NCI-H1694 (cell line): ENCODE measurements around the gene CA11.
A peak's percentile ranks its signal among the peaks of the same experiment; 100 is the strongest.

ENCODE experiments used
- DNase-seq: peaks from one replicate; lab custom pipeline; 2025; lab: John Stamatoyannopoulos, UW

The CA11 gene

DNA sequence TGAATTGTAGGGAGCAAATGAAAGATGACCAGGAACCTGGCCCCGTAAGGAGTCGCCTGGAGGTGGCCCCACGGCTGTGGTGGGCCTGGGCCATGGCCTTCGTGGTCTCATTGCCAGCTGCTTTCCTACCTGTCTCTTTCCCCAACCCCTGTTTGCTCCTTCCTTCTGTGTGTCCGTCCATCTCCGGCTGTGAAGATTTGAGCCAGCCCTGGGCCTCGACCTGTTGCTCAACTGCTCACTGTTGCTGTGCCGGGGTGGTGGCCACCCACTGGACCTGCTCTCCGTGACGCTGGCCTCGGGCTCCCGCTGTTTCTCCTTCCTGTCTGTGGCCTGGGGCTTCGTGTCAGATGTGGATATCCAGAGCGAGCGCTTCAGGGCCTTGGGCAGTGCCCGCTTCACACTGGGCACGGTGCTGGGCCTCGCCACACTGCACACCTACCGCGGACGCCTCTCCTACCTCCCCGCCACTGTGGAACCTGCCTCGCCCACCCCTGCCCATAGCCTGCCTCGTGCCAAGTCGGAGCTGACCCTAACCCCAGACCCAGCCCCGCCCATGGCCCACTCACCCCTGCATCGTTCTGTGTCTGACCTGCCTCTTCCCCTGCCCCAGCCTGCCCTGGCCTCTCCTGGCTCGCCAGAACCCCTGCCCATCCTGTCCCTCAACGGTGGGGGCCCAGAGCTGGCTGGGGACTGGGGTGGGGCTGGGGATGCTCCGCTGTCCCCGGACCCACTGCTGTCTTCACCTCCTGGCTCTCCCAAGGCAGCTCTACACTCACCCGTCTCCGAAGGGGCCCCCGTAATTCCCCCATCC, 17.3 kb downstream of the CA11 start:
- DNase-seq, result no peak

DNA sequence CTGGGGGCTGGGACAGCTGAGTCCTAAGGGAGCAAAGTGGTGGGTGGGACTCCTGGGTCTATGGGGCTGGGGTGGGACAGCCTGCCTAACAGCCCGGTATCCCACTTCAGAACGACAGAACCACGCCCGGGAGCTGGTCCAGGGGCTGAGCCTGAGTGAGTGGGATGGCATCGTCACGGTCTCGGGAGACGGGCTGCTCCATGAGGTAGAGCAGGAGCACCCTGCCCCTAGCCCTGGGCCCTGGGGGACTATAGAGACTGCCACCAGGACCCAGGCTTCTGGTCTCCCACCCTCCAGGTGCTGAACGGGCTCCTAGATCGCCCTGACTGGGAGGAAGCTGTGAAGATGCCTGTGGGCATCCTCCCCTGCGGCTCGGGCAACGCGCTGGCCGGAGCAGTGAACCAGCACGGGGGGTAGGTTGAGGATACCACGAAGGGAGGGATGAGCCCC, 18.1 kb downstream of the CA11 start:
- DNase-seq, result no peak

DNA sequence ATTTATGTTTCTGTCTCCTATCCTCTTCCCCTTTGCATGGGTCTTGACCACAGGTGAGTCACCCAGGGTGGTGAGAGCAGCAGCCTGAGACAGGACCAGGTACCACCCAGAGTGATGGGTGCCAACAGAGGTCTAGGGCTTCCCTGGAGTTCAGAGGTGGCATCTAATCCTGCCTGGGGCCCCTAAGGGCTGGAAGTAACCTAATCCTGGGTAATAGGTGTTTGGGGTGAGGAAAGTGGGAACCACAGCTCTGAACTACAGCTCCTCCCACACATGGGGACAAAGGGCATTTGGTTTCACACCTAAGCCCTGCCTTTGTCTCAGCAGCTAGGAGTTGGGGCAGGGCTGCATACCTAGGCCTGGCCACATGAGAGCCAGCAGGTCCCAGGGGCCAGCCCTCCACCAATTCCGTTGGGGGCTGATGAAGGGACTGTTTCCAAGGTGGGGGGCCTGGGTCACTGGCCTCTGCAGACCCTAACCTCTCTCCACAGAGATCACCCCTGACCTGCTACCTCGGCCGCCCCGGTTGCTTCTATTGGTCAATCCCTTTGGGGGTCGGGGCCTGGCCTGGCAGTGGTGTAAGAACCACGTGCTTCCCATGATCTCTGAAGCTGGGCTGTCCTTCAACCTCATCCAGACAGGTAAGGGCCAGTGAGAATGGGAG, 18.7 kb downstream of the CA11 start:
- DNase-seq, result no peak

DNA sequence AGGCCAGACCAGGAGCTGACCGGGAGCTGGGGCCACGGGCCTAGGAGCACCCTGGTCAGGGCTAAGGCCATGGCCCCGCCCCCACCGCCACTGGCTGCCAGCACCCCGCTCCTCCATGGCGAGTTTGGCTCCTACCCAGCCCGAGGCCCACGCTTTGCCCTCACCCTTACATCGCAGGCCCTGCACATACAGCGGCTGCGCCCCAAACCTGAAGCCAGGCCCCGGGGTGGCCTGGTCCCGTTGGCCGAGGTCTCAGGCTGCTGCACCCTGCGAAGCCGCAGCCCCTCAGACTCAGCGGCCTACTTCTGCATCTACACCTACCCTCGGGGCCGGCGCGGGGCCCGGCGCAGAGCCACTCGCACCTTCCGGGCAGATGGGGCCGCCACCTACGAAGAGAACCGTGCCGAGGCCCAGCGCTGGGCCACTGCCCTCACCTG, 20.1 kb downstream of the CA11 start:
- no peak for DNase-seq

DNA sequence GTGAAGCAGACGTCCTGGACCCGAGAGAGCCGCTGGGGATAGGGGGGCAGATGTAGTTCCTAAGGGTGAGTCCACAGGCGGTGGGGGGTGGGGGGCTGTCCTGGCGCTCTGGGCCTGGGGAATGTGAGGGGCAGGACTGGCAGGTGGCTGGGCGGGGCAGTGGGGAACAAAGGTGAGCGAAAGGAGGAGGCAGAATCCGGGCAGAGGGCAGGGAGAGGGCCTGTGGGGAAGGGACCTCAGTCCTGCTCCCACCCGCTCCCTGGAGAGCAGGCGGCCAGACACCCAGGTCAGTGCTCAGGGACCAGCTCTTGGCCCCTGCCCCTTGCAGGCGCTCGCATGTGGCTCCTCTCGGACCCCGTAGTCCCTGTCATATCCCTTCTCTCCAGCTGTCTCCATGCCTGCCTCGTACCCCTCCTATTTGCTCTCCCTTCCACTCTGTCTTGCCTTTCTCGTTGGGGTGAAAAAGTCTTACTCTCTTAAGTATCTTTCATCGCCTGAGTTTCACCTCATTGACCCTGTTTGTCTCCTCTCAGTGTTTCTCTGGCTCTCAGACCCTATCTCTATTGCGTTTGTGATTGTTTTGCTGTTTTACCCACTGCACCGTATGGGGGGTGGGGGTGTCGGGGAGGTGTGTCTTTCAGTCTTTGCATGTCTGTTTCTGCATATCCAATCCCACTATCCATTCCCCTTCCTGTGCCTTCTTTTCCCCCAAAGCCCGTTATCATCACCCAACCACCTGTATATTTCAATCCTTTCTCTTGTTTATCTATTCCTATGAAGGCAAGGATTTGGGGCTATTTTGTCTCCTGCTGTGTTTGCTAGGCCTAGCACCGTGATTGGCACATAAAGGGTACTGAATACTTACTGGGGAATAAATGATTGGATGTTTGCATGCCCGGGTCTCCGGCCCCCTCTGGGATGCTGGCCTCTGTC, 20.9 kb downstream of the CA11 start:
- no peak for DNase-seq

DNA sequence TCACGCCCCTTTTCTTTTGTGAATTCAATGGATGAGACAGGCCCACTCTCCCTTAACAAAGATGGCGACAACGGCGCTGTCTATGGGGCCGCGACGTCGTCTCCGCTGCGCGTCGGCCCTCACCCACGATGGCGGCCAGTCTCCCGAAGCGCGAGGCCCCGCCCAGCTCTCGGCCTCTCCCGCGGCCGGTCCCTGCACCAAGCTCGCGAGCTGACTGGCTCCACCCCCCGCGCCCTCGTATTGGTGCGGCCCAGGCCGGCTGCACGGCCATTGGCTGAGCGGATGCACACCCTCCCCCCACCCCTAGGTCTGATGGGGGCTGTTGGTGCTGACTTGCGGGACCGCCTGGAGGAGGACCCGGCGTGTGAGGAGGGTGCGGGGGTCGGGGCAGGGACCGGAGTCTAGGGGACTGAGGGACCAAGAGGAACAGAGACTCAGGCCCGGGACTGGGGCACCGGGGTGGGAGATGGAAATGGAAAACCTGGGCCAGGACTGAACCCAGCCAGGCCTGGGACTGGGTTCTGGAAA, 21.9 kb downstream of the CA11 start:
- DNase-seq, result peak; percentile 98

DNA sequence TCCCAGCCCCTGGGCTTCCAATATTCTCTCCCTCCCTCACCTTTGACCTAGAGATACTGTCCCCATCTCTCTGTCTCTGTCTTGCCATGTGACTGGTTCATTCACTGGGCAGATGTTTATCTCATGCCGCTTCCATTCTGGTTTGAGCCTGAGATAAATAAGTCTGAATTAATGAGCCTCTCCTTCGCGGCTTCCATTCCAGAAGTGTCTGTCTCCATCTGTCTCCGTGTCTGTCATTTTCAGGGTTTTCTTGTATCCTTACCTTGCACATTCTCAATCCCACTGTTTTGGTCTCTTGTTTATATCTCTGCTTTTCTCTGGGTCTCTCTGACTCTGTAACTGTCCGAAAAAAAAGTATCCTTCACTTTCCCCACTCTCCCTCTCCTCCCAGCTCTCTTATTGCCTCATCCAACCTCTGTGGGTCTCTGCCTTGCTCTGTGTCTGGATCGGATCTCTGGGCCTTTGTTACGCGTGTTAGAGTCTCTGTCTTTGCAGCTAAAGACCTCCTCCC, 22.4 kb downstream of the CA11 start:
- DNase-seq, result no peak

DNA sequence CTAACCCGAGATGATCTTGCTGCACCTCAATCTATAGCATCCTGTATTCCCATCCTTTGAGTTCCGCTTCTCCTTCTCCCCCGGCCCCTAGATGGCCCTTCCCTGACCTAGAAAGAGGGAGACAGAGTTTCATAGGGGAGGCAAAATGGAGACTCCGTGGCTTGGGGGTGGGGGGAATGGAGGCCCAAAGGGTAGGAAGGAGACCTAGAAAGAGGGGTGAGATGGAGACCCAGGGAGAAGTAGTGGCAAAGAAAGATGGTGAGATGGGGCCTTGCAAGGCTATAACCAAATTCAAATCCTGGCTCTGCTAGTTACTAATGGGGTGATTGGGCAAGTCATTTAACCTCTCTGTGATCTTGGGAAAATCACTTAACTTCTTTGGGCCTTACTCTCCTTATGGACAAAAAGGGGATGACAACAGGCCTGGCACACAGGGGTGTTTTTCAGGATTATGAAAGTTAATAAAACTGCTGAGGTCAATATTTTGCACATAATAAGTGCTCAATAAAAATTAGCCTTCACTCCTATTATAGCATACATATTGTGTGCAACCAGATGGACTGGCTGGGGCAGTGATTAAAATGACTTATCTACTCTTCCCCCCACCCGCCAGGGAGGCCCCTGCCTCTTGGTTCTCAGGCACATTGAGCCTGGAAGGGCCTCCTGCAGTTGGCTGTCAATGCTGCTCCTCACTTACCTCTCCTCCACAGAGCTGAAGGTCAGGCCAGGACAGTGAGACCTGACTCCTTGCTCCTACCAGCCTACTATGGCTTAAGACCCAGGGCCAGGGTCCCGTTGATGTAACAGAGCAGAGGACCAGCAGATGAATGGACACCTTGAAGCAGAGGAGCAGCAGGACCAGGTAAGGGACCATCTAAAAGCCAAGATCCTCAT, 26.0 kb downstream of the CA11 start:
- no peak for DNase-seq

DNA sequence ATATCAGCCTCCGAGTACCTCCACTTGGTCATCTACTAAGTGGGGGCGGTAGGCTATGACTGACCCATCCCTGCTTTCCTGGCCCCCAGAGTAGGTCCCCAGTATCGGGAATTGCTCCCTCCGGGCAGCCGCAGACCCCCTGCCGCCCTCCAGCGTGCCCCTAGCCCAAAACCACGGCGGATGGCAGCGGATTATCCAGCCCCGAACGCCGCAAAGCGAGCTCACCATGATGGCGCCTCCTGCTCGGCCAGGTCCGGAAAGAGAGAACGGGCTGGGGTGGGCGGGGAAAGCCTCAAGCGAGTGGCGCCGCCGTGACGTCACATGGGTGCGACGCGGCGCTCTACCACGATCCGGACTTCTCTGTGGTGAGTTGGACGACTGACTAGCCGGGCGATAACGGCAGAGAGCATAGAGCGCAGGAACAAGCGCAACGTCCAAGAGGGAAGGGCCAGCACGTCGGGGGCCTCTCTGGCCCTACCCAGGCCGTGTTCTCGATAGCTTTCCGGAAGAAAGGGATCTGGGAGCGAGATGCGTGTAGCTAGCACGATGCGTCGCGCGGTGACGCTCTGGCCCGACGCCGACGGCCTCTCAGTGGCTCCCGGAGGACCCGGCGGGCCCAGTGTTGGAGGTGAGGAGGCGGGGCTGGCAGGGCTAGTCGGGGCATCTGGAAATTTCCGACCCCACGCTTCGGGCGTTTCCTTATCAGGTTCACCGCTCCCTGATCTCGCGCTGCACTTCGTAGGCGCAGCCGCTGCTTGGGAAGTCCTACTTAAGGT, 26.9 kb downstream of the CA11 start, which contains the start of the genes RPL18 and SPHK2:
Gene RPL18 (minus strand): TSS at position 263 of the 776 bp plus-strand sequence. CDS start 35 bp downstream, at position 228.
Gene SPHK2 (plus strand): TSS at position 591 of the 776 bp plus-strand sequence. CDS start 1,009 bp downstream, outside the sequence.
- peak; percentile 98 for DNase-seq

DNA sequence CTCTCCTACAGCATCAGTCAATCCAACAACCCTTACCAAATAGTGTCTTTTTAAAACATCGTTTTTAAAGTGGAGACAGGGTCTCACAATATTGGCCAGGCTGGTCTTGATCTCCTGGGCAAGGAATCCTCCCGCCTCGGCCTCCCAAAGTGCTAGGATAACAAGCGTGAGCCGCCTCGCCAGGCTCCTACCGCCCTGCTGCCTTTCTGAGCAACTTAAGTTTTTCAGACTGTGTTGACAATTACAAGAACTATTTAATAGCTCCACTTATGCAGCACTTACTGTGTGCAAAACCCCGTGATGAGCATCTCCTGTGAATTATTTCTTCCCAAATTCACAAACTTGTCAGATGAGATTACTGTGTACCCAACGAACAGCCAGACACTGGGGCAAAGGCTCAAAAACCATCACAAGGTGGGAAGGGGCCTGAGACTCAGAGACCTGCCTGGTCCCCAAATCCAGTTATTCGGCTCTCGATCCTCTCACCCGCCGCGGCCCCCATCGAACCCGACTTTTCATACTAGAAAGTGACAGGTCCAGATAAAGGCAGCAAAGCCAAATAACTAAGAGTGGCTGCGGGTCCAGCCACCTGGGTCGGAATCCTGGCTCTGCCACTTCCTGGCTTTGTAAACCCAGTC, 27.6 kb downstream of the CA11 start:
- no peak for DNase-seq

DNA sequence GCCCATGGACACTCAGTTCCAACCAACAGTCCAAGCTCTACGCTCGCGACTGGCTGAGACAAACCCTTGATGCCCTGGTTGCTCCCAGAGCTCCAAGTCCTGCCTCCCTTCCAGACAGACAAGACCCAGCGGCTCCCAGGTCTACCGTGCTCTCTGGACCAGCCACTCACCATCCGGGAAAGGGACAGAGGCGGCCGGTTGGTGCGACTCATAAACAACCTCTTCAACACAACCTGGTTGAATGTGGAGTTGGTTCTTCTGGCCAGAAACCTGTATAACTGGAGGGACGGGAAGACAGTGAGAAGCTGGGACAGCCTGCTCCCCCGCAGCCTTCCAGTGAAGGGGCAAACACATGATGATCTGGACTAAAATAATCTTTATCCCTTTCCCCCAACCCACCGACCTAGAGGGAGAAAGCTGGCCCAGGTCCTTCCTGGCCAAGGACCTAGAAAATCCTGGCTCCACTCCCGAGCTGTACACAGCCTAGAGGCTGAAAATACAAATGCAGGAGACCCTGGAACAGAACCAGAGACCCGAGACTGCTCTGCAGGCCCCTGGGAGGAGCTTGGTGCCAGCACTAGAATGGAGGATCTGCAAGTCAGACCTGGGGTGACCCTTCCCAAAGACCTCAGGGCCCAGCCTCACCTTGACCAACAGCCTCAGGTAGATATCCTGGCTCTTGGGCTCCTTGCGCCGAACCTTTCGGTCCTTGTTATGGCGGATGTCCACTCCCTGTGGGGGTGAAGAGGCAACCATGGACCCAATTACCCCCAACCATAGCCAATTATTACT, 28.6 kb downstream of the CA11 start:
- DNase-seq, result no peak

DNA sequence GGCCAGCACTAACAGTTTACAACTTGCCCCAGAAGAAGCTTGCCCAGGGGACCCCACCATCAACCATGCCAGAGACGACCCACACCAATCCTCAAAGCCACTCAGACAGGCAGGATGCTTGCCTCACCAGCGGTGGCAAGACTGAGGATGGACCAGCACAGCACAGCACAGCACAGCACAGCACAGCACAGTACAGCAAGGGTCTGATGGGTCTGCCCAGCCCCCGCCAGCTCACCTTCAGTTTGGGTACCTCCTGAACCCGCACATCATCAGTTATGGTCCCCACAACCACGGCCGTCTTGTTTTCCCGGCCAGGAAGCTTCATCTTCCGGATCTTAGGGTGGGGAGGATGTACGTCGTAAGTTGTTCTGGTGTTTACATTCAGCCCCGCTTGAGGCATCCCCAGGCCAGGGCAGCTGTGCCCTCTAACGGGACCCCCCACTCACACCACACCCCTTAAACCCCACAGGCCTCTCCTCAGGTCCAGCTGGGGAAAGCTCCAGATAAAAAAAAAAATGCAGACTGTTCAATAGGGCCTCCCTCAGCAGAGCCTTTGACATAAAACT, 29.4 kb downstream of the CA11 start:
- no peak for DNase-seq

DNA sequence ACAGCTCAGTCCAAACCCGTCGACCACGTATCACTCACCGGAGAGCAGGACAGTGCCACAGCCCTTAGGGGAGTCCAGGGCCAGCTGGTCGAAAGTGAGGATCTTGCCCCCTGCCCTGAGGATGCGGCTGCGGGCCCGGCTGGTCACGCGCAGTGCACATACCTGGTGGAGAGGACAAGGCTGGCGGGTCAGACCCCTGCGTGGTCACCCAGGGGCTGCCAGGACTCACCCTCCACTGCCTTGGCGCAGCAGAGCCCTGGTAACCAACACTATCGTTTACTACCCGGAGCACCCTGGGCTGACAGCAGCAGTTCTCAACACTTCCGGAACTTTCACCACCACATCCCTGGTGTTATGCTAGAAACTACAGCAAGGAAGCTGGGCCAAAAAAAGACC, 29.9 kb downstream of the CA11 start:
- no peak for DNase-seq

DNA sequence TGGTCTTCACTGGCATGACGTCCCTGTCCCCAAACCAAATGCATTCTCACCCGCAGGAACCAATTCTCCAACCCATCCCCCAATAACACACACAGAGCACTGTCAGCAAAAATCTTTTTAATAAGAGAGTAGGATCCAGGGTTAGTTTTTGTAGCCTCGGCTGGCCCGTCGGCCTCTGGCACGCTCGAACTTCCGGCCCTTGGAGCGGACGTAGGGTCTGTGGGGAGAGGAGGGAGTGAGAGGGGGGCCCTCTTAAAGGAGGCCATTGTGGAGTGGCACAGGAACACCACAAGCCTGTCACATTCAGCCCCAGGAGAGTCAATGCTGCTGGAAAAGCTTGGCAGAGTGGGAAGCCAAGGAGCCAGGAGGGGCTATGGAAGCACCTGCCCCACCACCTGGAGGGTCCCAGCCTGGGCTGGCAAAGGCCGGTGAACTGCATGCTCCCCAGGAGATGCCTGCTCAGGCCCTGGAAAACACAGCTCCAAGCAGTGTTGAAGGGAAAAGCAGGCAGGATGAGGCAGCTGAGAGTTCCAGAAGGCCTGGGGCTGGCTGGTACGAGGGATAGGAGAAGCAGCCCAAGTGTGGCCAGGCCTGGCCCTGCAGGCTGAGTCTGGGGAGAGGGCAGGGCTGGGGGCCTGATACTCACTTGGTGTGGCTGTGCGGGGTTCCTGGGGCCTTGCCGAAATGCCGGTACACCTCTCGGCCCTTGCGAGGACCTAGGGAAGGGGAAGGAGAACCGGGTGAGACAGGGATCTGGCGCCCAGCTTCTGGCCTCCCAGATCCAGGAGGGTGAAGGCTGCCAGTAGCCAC, 30.6 kb downstream of the CA11 start:
- DNase-seq, result no peak

DNA sequence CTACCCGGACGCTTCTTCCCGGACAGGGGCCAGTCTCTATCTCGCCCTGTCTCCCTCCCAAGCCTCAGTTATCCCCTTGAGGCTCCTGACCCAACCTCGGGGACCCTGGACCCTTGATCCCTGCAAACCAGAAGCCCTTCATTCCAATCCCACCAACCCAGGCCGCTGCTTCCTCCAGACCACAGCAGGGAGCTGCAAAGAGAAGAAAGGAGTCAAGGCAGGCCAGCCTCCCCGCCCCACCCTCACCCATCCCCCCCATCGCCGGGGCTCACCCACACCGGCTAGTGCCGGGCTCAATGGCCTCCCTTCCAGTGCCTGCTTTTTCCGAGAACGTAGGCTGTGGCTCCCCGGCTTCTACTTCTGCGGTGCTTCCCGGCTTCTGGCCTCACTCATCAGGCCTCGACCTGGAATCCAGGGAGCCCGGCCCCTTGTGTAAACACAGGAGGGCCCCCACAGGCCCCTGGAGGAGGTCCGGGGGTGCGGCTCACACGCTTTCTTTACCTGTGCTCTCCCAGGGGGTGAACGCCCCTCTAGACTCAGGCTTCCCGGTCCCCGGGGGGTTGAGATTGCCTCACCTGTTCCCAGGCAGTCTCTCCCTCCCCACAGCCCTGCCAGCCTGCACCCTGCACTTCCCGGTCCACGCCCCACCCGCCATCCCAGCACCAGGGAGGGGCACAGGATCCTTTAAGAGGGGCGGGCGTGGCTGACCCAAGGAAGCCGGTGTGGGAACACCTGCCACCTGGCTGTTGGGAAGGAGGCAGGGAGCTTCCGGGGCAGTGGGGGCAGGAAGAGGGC, 31.4 kb downstream of the CA11 start, which contains the start of gene FAM83E:
Gene FAM83E (minus strand): TSS at position 641 of the 795 bp plus-strand sequence. CDS start 1,704 bp downstream, outside the sequence.
- no peak for DNase-seq

DNA sequence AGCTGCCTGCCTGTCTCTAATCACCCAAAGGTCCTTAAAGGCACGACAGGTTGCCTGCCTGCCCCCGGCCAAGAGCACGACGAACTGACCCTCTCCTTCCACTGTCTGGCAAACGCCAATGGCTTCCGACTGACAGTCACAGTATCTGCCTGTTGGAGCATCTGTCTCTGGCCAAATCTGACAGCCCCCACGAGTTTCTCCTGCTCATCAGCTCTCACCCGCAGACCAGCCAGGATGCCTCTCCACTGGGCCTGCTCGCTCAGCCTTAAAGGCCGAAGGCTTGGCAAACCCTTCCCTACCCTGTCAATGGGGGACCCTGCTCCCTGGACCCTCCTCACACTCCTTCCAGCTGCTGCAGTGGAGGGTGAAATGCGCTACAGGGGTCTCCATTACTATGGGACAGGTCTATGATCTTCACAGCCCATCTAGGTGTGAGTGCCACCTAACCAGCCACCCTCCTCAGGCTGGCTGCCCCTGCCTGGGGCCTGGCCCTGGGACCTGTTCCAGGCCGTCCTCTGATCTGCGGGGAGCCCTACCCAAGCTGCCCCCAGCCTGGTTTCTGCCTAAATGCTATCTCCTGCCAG, 32.0 kb downstream of the CA11 start:
- DNase-seq, result no peak
